Hepatic stellate cell (primary cell): ENCODE results near the gene PELI2.

Experiments
- DNase-seq: peaks from one replicate; pipeline ENCODE4 v3.0.0; 2011; ENCODE audit warnings: low spot score

PELI2 gene

GRCh38 chr14:56119201-56119981, 1.2 kb downstream of the PELI2 start:
- peak; percentile 32 for DNase-seq

- peak; percentile 18 for DNase-seq
Observed at GRCh38 chr14:56120091-56120691, 2.0 kb downstream of the PELI2 start.

- DNase-seq, result no peak
Observed at GRCh38 chr14:56121816-56122215, 3.6 kb downstream of the PELI2 start.

GRCh38 chr14:56122301-56122700, 4.1 kb downstream of the PELI2 start:
- DNase-seq, result no peak

GRCh38 chr14:56124327-56124726, 6.1 kb downstream of the PELI2 start:
- DNase-seq, result peak; percentile 45

- DNase-seq, result no peak
Observed at GRCh38 chr14:56125772-56126636, 7.8 kb downstream of the PELI2 start.

GRCh38 chr14:56126637-56126913, 8.4 kb downstream of the PELI2 start:
- no peak for DNase-seq

GRCh38 chr14:56127156-56127555, 8.9 kb downstream of the PELI2 start:
- DNase-seq, result no peak

- DNase-seq, result no peak
Observed at GRCh38 chr14:56129092-56129491, 10.9 kb downstream of the PELI2 start.

- DNase-seq, result peak; percentile 13
Observed at GRCh38 chr14:56129933-56130332, 11.7 kb downstream of the PELI2 start.

- DNase-seq, result no peak
Observed at GRCh38 chr14:56131004-56131864, 13.0 kb downstream of the PELI2 start.

- no peak for DNase-seq
Observed at GRCh38 chr14:56131865-56132833, 13.9 kb downstream of the PELI2 start.

- no peak for DNase-seq
Observed at GRCh38 chr14:56133547-56133946, 15.3 kb downstream of the PELI2 start.

GRCh38 chr14:56135001-56135400, 16.8 kb downstream of the PELI2 start:
- no peak for DNase-seq

- DNase-seq, result no peak
Observed at GRCh38 chr14:56135668-56136067, 17.5 kb downstream of the PELI2 start.

- no peak for DNase-seq
Observed at GRCh38 chr14:56136571-56137452, 18.6 kb downstream of the PELI2 start.

GRCh38 chr14:56137453-56137807, 19.2 kb downstream of the PELI2 start:
- DNase-seq, result no peak

- DNase-seq, result no peak
Observed at GRCh38 chr14:56137849-56138248, 19.6 kb downstream of the PELI2 start.

GRCh38 chr14:56138928-56139327, 20.7 kb downstream of the PELI2 start:
- DNase-seq, result no peak

- no peak for DNase-seq
Observed at GRCh38 chr14:56142314-56142713, 24.1 kb downstream of the PELI2 start.
